BLaER1 (cell line): ENCODE measurements around the gene OCSTAMP.

Experiments
- H3K27ac ChIP-seq: shearing (Covaris generic); formaldehyde crosslinking; 2 replicates; pipeline ENCODE4 v1.8.1; 2022
- H3K27me3 ChIP-seq: shearing (Covaris generic); formaldehyde crosslinking; 2 replicates; pipeline ENCODE4 v1.8.1; 2022
- H3K36me3 ChIP-seq: shearing (Covaris generic); formaldehyde crosslinking; 2 replicates; pipeline ENCODE4 v1.8.1; 2022
- H3K4me1 ChIP-seq: shearing (Covaris generic); formaldehyde crosslinking; 2 replicates; pipeline ENCODE4 v1.8.1; 2022
- H3K4me2 ChIP-seq: shearing (Covaris generic); formaldehyde crosslinking; 2 replicates; pipeline ENCODE4 v1.8.1; 2022
- H3K4me3 ChIP-seq: shearing (Covaris generic); formaldehyde crosslinking; 2 replicates; pipeline ENCODE4 v1.8.1; 2022
- H3K9ac ChIP-seq: shearing (Covaris generic); formaldehyde crosslinking; 2 replicates; pipeline ENCODE4 v1.8.1; 2022
- H3K9me3 ChIP-seq: shearing (Covaris generic); formaldehyde crosslinking; 2 replicates; pipeline ENCODE4 v1.8.1; 2022
- H4K20me1 ChIP-seq: shearing (Covaris generic); formaldehyde crosslinking; 2 replicates; pipeline ENCODE4 v1.8.1; 2022
- Cebpa-rat ChIP-seq: shearing (Covaris generic); IDR thresholded peaks from 2 replicates; pipeline ENCODE4 v1.8.1; 2022

Gene OCSTAMP

GRCh38 chr20:46546298-46546697 is 4.2 kb downstream of the OCSTAMP start:
- Histone ChIP-seq H3K27ac (peak overlapping the region; percentile 91), H3K4me3 (no peak overlapping the region), H3K9ac (no peak overlapping the region; the same call in 1 of the 2 replicates), H3K36me3 (no peaks in the 10 kb centered on the region), H4K20me1 (no peaks in the 10 kb centered on the region), H3K4me2 (peak overlapping the region; percentile 93), H3K4me1 (peaks cover 84% of the 10 kb centered on the region), H3K27me3 (peaks cover 10% of the 10 kb centered on the region), H3K9me3 (no peaks in the 10 kb centered on the region)
- no peak for TF ChIP-seq Cebpa-rat

- TF ChIP-seq Cebpa-rat = no peak
- Histone ChIP-seq H4K20me1 (no peaks in the 10 kb centered on the region), H3K27me3 (peaks cover 13% of the 10 kb centered on the region), H3K9me3 (no peaks in the 10 kb centered on the region), H3K27ac (peak overlapping the region; percentile 91), H3K4me1 (peaks cover 80% of the 10 kb centered on the region), H3K9ac (peak overlapping the region; percentile 72), H3K4me3 (0 out of 2 replicates have a peak overlapping the region, but pooled peaks have one; percentile 46), H3K4me2 (peak overlapping the region; percentile 93), H3K36me3 (no peaks in the 10 kb centered on the region)
These were observed 4.7 kb downstream of the OCSTAMP start for GRCh38 chr20:46545827-46546138.

- peak; percentile 77 for TF ChIP-seq Cebpa-rat
- Histone ChIP-seq H3K36me3 (no peaks in the 10 kb centered on the region), H3K9me3 (no peaks in the 10 kb centered on the region), H4K20me1 (no peaks in the 10 kb centered on the region), H3K27me3 (peaks cover 13% of the 10 kb centered on the region), H3K4me3 (peak overlapping the region; percentile 46), H3K4me1 (peaks cover 75% of the 10 kb centered on the region), H3K4me2 (peak overlapping the region; percentile 93), H3K9ac (peak overlapping the region; percentile 72), H3K27ac (peak overlapping the region; percentile 91)
These were observed 5.2 kb downstream of the OCSTAMP start for GRCh38 chr20:46545077-46545826.

- no peak for TF ChIP-seq Cebpa-rat
These were observed 5.9 kb downstream of the OCSTAMP start for GRCh38 chr20:46544576-46544975.

GRCh38 chr20:46543959-46544358 is 6.5 kb downstream of the OCSTAMP start:
- Histone ChIP-seq H3K4me2 (peak overlapping the region; percentile 93), H4K20me1 (no peaks in the 10 kb centered on the region), H3K4me1 (peaks cover 63% of the 10 kb centered on the region), H3K27ac (peak overlapping the region; percentile 91; the same call in 1 of the 2 replicates), H3K27me3 (peaks cover 13% of the 10 kb centered on the region), H3K36me3 (no peaks in the 10 kb centered on the region), H3K4me3 (no peak overlapping the region), H3K9ac (no peak overlapping the region), H3K9me3 (no peaks in the 10 kb centered on the region)
- TF ChIP-seq Cebpa-rat = no peak

More at GRCh38 chr20:46544576-46544975, 5.9 kb downstream of the OCSTAMP start:
- H4K20me1 ChIP-seq = no peaks in the 10 kb centered on the region
- no peak overlapping the region for H3K9ac ChIP-seq
- H3K4me3 ChIP-seq = no peak overlapping the region
- H3K27me3 ChIP-seq = peaks cover 13% of the 10 kb centered on the region
- H3K27ac ChIP-seq = peak overlapping the region; percentile 91
- peaks cover 68% of the 10 kb centered on the region for H3K4me1 ChIP-seq
- H3K9me3 ChIP-seq = no peaks in the 10 kb centered on the region
- no peaks in the 10 kb centered on the region for H3K36me3 ChIP-seq
- H3K4me2 ChIP-seq = peak overlapping the region; percentile 93

- H3K27ac ChIP-seq = no peak overlapping the region
- peaks cover 62% of the 10 kb centered on the region for H3K4me1 ChIP-seq
- no peak overlapping the region for H3K4me3 ChIP-seq
- no peak overlapping the region for H3K9ac ChIP-seq
- no peak for TF ChIP-seq Cebpa-rat
- no peaks in the 10 kb centered on the region for H3K9me3 ChIP-seq
- peaks cover 13% of the 10 kb centered on the region for H3K27me3 ChIP-seq
- H4K20me1 ChIP-seq = no peaks in the 10 kb centered on the region
- peak overlapping the region; percentile 93 for H3K4me2 ChIP-seq
- no peaks in the 10 kb centered on the region for H3K36me3 ChIP-seq
These were observed 7.4 kb downstream of the OCSTAMP start for GRCh38 chr20:46543033-46543432.

- Histone ChIP-seq H3K4me3 (no peak overlapping the region), H4K20me1 (no peaks in the 10 kb centered on the region), H3K36me3 (no peaks in the 10 kb centered on the region), H3K4me2 (peak overlapping the region; percentile 24; the same call in 1 of the 2 replicates), H3K27ac (no peak overlapping the region), H3K9me3 (no peaks in the 10 kb centered on the region), H3K9ac (no peak overlapping the region), H3K4me1 (peaks cover 45% of the 10 kb centered on the region), H3K27me3 (peaks cover 13% of the 10 kb centered on the region)
- no peak for TF ChIP-seq Cebpa-rat
These were observed 9.1 kb downstream of the OCSTAMP start for GRCh38 chr20:46541229-46541935.

- Histone ChIP-seq H3K4me3 (no peak overlapping the region), H3K27ac (no peak overlapping the region), H3K4me2 (no peak overlapping the region), H3K36me3 (no peaks in the 10 kb centered on the region), H3K9me3 (0 out of 2 replicates have a peak, but pooled peaks cover 6% of the 10 kb centered on the region), H3K9ac (no peak overlapping the region), H4K20me1 (no peaks in the 10 kb centered on the region), H3K27me3 (peaks cover 13% of the 10 kb centered on the region), H3K4me1 (peaks cover 23% of the 10 kb centered on the region)
- no peak for TF ChIP-seq Cebpa-rat
These were observed 11.3 kb downstream of the OCSTAMP start for GRCh38 chr20:46539113-46539512.

- Histone ChIP-seq H3K9me3 (0 out of 2 replicates have a peak, but pooled peaks cover 7% of the 10 kb centered on the region), H3K27me3 (no peaks in the 10 kb centered on the region), H3K9ac (no peak overlapping the region), H3K4me3 (no peak overlapping the region), H4K20me1 (no peaks in the 10 kb centered on the region), H3K36me3 (no peaks in the 10 kb centered on the region), H3K4me1 (no peaks in the 10 kb centered on the region), H3K4me2 (no peak overlapping the region), H3K27ac (no peak overlapping the region)
- TF ChIP-seq Cebpa-rat = no peak
These were observed 19.8 kb downstream of the OCSTAMP start for GRCh38 chr20:46530640-46531039.

GRCh38 chr20:46523696-46524328 is 26.6 kb downstream of the OCSTAMP start:
- H3K4me1 ChIP-seq = no peaks in the 10 kb centered on the region
- TF ChIP-seq Cebpa-rat = no peak
- H3K27ac ChIP-seq = no peak overlapping the region
- H3K4me3 ChIP-seq = no peak overlapping the region
- no peaks in the 10 kb centered on the region for H3K27me3 ChIP-seq
- H3K9me3 ChIP-seq = no peaks in the 10 kb centered on the region
- H4K20me1 ChIP-seq = no peaks in the 10 kb centered on the region
- H3K4me2 ChIP-seq = no peak overlapping the region
- H3K9ac ChIP-seq = no peak overlapping the region
- H3K36me3 ChIP-seq = no peaks in the 10 kb centered on the region
